NB4 (cell line): ENCODE data around the gene TSEN15.

Experiments
- CTCF ChIP-seq: IDR thresholded peaks from one replicate; pipeline ENCODE4 v1.5.1; 2012; ENCODE audit warnings: low read depth, low read length
- MYC ChIP-seq: IDR thresholded peaks from 2 replicates; pipeline ENCODE4 v1.6.1; 2011; ENCODE audit warnings: low read depth, low read length
- POLR2A ChIP-seq: IDR thresholded peaks from 2 replicates; pipeline ENCODE4 v1.6.1; 2011; ENCODE audit warnings: mild to moderate bottlenecking; ENCODE audit not compliant: insufficient read length; ENCODE audit errors: extremely low read depth

GRCh38 chr1:184113251-184113650, 61.7 kb downstream of the TSEN15 start:
- no peak for TF ChIP-seq CTCF
- TF ChIP-seq POLR2A, result no peak
- no peak for TF ChIP-seq MYC
